Measurements from ENCODE around the gene PCDHGB5. TPM values are rescaled to one million over a fixed set of nuclear protein-coding genes. Genes with fewer than 3 reads are reported as not detected.

Gene PCDHGB5
- total RNA-seq, 1 experiment from 2014 or later = 2.3 TPM

GRCh38 chr5:141420855-141421488 lies 23.2 kb downstream of the PCDHGB5 start, which contains the start of gene PCDHGA11:
Gene PCDHGA11 (plus strand): TSS chr5:141421051. CDS start chr5:141421228, 177 bp downstream.

GRCh38 chr5:141430332-141431113 lies 32.8 kb downstream of the PCDHGB5 start, which contains the start of gene PCDHGA12:
Gene PCDHGA12 (plus strand): TSS chr5:141430507. CDS start chr5:141430760, 253 bp downstream.

Other genes starting within 250 kb of the PCDHGB5 start
- 0.84 to 1.1 TPM (median 1.0 TPM) in 5 replicates for gene PCDHB6, start 247.9 kb upstream of the PCDHGB5 start, total RNA-seq (2022; extraction: Qiagen RNA extraction)
- gene PCDHB7, start 225.3 kb upstream of the PCDHGB5 start, total RNA-seq (2022; extraction: Qiagen RNA extraction) = not detected in 5 replicates
- 0.13 to 0.36 TPM (median 0.30 TPM) in 5 replicates for gene PCDHB8, start 220.2 kb upstream of the PCDHGB5 start, total RNA-seq (2022; extraction: Qiagen RNA extraction)
- 0.05 to 0.08 TPM (median 0.05 TPM) in 4 of 5 replicates, not detected in the other for gene PCDHB16, start 215.6 kb upstream of the PCDHGB5 start, total RNA-seq (2022; extraction: Qiagen RNA extraction)
- 0.03 TPM in 1 of 5 replicates, not detected in the others for gene PCDHB9, start 210.8 kb upstream of the PCDHGB5 start, total RNA-seq (2022; extraction: Qiagen RNA extraction)
- 0.03 to 0.06 TPM (median 0.05 TPM) in 3 of 5 replicates, not detected in the others for gene PCDHB10, start 205.6 kb upstream of the PCDHGB5 start, total RNA-seq (2022; extraction: Qiagen RNA extraction)
- 0.03 to 0.08 TPM (median 0.06 TPM) in 5 replicates for gene PCDHB11, start 198.3 kb upstream of the PCDHGB5 start, total RNA-seq (2022; extraction: Qiagen RNA extraction)
- gene PCDHB12, start 189.2 kb upstream of the PCDHGB5 start, total RNA-seq (2022; extraction: Qiagen RNA extraction) = 0.06 TPM in 1 of 5 replicates, not detected in the others
- 0.06 to 0.09 TPM (median 0.09 TPM) in 4 of 5 replicates, not detected in the other for gene PCDHB13, start 184.0 kb upstream of the PCDHGB5 start, total RNA-seq (2022; extraction: Qiagen RNA extraction)
- 0.06 to 0.10 TPM (median 0.08 TPM) in 5 replicates for gene PCDHB14, start 174.6 kb upstream of the PCDHGB5 start, total RNA-seq (2022; extraction: Qiagen RNA extraction)
- 0.03 to 0.14 TPM (median 0.06 TPM) in 5 replicates for gene PCDHB15, start 152.6 kb upstream of the PCDHGB5 start, total RNA-seq (2022; extraction: Qiagen RNA extraction)
- gene SLC25A2, start 93.9 kb upstream of the PCDHGB5 start, total RNA-seq (2022; extraction: Qiagen RNA extraction) = not detected in 5 replicates
- 60.4 to 85.3 TPM (median 69.6 TPM) in 5 replicates for gene TAF7, start 77.2 kb upstream of the PCDHGB5 start, total RNA-seq (2022; extraction: Qiagen RNA extraction)
- 0.22 to 0.38 TPM (median 0.31 TPM) in 5 replicates for gene PCDHGA1, start 67.4 kb upstream of the PCDHGB5 start, total RNA-seq (2022; extraction: Qiagen RNA extraction)
- gene PCDHGA2, start 59.2 kb upstream of the PCDHGB5 start, total RNA-seq (2022; extraction: Qiagen RNA extraction) = 0.54 to 0.91 TPM (median 0.62 TPM) in 5 replicates
- gene PCDHGA3, start 54.1 kb upstream of the PCDHGB5 start, total RNA-seq (2022; extraction: Qiagen RNA extraction) = not detected in 5 replicates
- 1.3 to 2.2 TPM (median 1.6 TPM) in 5 replicates for gene PCDHGB1, start 47.8 kb upstream of the PCDHGB5 start, total RNA-seq (2022; extraction: Qiagen RNA extraction)
- gene PCDHGA4, start 42.9 kb upstream of the PCDHGB5 start, total RNA-seq (2022; extraction: Qiagen RNA extraction) = 0.06 to 0.16 TPM (median 0.12 TPM) in 4 of 5 replicates, not detected in the other
- 0.05 to 0.13 TPM (median 0.11 TPM) in 4 of 5 replicates, not detected in the other for gene PCDHGB2, start 38.0 kb upstream of the PCDHGB5 start, total RNA-seq (2022; extraction: Qiagen RNA extraction)
- 0.10 to 0.23 TPM (median 0.13 TPM) in 5 replicates for gene PCDHGA5, start 33.8 kb upstream of the PCDHGB5 start, total RNA-seq (2022; extraction: Qiagen RNA extraction)
- gene PCDHGB3, start 27.7 kb upstream of the PCDHGB5 start, total RNA-seq (2022; extraction: Qiagen RNA extraction) = 0.20 to 0.25 TPM (median 0.21 TPM) in 5 replicates
- 0.14 to 0.26 TPM (median 0.20 TPM) in 5 replicates for gene PCDHGA6, start 24.1 kb upstream of the PCDHGB5 start, total RNA-seq (2022; extraction: Qiagen RNA extraction)
- 0.57 to 1.2 TPM (median 0.76 TPM) in 5 replicates for gene PCDHGA7, start 15.2 kb upstream of the PCDHGB5 start, total RNA-seq (2022; extraction: Qiagen RNA extraction)
- 0.56 to 1.1 TPM (median 0.85 TPM) in 5 replicates for gene PCDHGB4, start 10.2 kb upstream of the PCDHGB5 start, total RNA-seq (2022; extraction: Qiagen RNA extraction)
- gene PCDHGA8, start 5.3 kb upstream of the PCDHGB5 start, total RNA-seq (2022; extraction: Qiagen RNA extraction) = 0.02 to 0.05 TPM (median 0.05 TPM) in 3 of 5 replicates, not detected in the others
- gene PCDHGA9, start 4.8 kb downstream of the PCDHGB5 start, total RNA-seq (2022; extraction: Qiagen RNA extraction) = 0.05 to 0.07 TPM (median 0.07 TPM) in 4 of 5 replicates, not detected in the other
- 0.05 to 0.18 TPM (median 0.10 TPM) in 5 replicates for gene PCDHGB6, start 10.1 kb downstream of the PCDHGB5 start, total RNA-seq (2022; extraction: Qiagen RNA extraction)
- 0.02 to 0.03 TPM (median 0.02 TPM) in 3 of 5 replicates, not detected in the others for gene PCDHGA10, start 15.0 kb downstream of the PCDHGB5 start, total RNA-seq (2022; extraction: Qiagen RNA extraction)
- 0.02 to 0.08 TPM (median 0.07 TPM) in 5 replicates for gene PCDHGB7, start 19.7 kb downstream of the PCDHGB5 start, total RNA-seq (2022; extraction: Qiagen RNA extraction)
- gene PCDHGA11, start 23.1 kb downstream of the PCDHGB5 start, total RNA-seq (2022; extraction: Qiagen RNA extraction) = 0.02 to 0.06 TPM (median 0.02 TPM) in 3 of 5 replicates, not detected in the others
- gene PCDHGA12, start 32.6 kb downstream of the PCDHGB5 start, total RNA-seq (2022; extraction: Qiagen RNA extraction) = 0.03 TPM in 2 of 5 replicates, not detected in the others
- 5.3 to 6.9 TPM (median 6.2 TPM) in 5 replicates for gene PCDHGC3, start 78.0 kb downstream of the PCDHGB5 start, total RNA-seq (2022; extraction: Qiagen RNA extraction)
- gene PCDHGC4, start 87.1 kb downstream of the PCDHGB5 start, total RNA-seq (2022; extraction: Qiagen RNA extraction) = not detected in 5 replicates
- gene PCDHGC5, start 91.1 kb downstream of the PCDHGB5 start, total RNA-seq (2022; extraction: Qiagen RNA extraction) = 0.02 TPM in 1 of 5 replicates, not detected in the others
- gene DIAPH1, start 221.1 kb downstream of the PCDHGB5 start, total RNA-seq (2022; extraction: Qiagen RNA extraction) = 94.5 to 109 TPM (median 96.9 TPM) in 5 replicates
- 47.2 to 51.9 TPM (median 48.5 TPM) in 5 replicates for gene HDAC3, start 238.9 kb downstream of the PCDHGB5 start, total RNA-seq (2022; extraction: Qiagen RNA extraction)
- 3.7 to 5.0 TPM (median 4.3 TPM) in 5 replicates for gene RELL2, start 239.1 kb downstream of the PCDHGB5 start, total RNA-seq (2022; extraction: Qiagen RNA extraction)

All from A549 treated with Hydrocortisone at 1 μM for 4 hours (cell line).